Neural cell (in vitro differentiated cells): ENCODE measurements around the gene ZFX. TPM values are rescaled to one million over a fixed set of nuclear protein-coding genes. Genes with fewer than 3 reads are reported as not detected.

ENCODE experiments used
- H2AFZ ChIP-seq: fragments of 200-600, 300-800 bp; sonication (generic), shearing (Covaris generic); 2 replicates; pipeline ENCODE4 v1.6.0; 2014; ENCODE audit warnings: low read depth, mild to moderate bottlenecking, antibody characterized with exemption, low read length, moderate library complexity
- H3F3A ChIP-seq: fragments of 200-600 bp; shearing (Covaris generic); 2 replicates; pipeline ENCODE4 v1.6.1; 2016; ENCODE audit warnings: mild to moderate bottlenecking, moderate library complexity, mixed read lengths, antibody characterized with exemption, low read length; ENCODE audit not compliant: insufficient read depth, poor library complexity, severe bottlenecking
- H3K27ac ChIP-seq: fragments of 200-600, 300-800 bp; sonication (generic), shearing (Covaris generic); 2 replicates; pipeline ENCODE4 v1.5.1; 2014; ENCODE audit warnings: mild to moderate bottlenecking, low read length, moderate library complexity
- H3K27me3 ChIP-seq: fragments of 300-800, 200-600 bp; sonication (generic), shearing (Covaris generic); 2 replicates; pipeline ENCODE4 v1.6.0; 2014; ENCODE audit warnings: mild to moderate bottlenecking, low read depth, low read length, moderate library complexity; ENCODE audit not compliant: insufficient read depth
- H3K36me3 ChIP-seq: fragments of 300-800, 200-600 bp; sonication (generic), shearing (Covaris generic); 2 replicates; pipeline ENCODE4 v1.5.1; 2014; ENCODE audit warnings: mild to moderate bottlenecking, antibody characterized with exemption, low read length, moderate library complexity; ENCODE audit not compliant: insufficient read depth
- H3K4me2 ChIP-seq: fragments of 300-800, 200-600 bp; sonication (generic), shearing (Covaris generic); 2 replicates; pipeline ENCODE4 v1.6.0; 2014; ENCODE audit warnings: mild to moderate bottlenecking, low read length
- H3K4me3 ChIP-seq: fragments of 300-800, 200-600 bp; sonication (generic), shearing (Covaris generic); 2 replicates; pipeline ENCODE4 v1.5.1; 2014; ENCODE audit warnings: mild to moderate bottlenecking, low read length, moderate library complexity
- H3K79me2 ChIP-seq: fragments of 200-600 bp; shearing (Covaris generic); replicated peaks from 2 replicates; pipeline ENCODE4 v1.6.0; 2014; ENCODE audit warnings: mild to moderate bottlenecking, low read length, moderate library complexity; ENCODE audit not compliant: insufficient read depth
- H3K9ac ChIP-seq: fragments of 300-800, 200-600 bp; sonication (generic), shearing (Covaris generic); 2 replicates; pipeline ENCODE4 v1.6.1; 2016; ENCODE audit warnings: mild to moderate bottlenecking, low read length, mixed read lengths
- H3K9me2 ChIP-seq: fragments of 200-600 bp; shearing (Covaris generic); 2 replicates; pipeline ENCODE4 v1.6.1; 2016; ENCODE audit warnings: mild to moderate bottlenecking, low read length, mixed read lengths; ENCODE audit not compliant: insufficient read depth
- H3K9me3 ChIP-seq: fragments of 200-600, 300-800 bp; sonication (generic), shearing (Covaris generic); 2 replicates; pipeline ENCODE4 v1.6.1; 2016; ENCODE audit warnings: mild to moderate bottlenecking, mixed run types, low read length, moderate library complexity, mixed read lengths
- H4K20me1 ChIP-seq: fragments of 200-600 bp; shearing (Covaris generic); 2 replicates; pipeline ENCODE4 v1.6.1; 2016; ENCODE audit warnings: mild to moderate bottlenecking, mixed run types; ENCODE audit not compliant: insufficient read depth
- CTCF ChIP-seq: fragments of 450-650 bp; IDR thresholded peaks from 2 replicates; pipeline ENCODE4 v1.5.1; 2014; ENCODE audit warnings: antibody characterized with exemption, mild to moderate bottlenecking, moderate library complexity; ENCODE audit not compliant: poor library complexity, severe bottlenecking
- EP300 ChIP-seq: fragments of 450-650 bp; conservative IDR thresholded peaks from 2 replicates; pipeline ENCODE4 v1.6.1; 2014; ENCODE audit warnings: antibody characterized with exemption, mild to moderate bottlenecking, moderate library complexity; ENCODE audit not compliant: poor library complexity, severe bottlenecking
- EZH2 ChIP-seq: fragments of 200-600, 300-800 bp; shearing (Covaris generic), sonication (generic); IDR thresholded peaks from 2 replicates; pipeline ENCODE4 v1.6.1; 2014; ENCODE audit warnings: antibody characterized with exemption, low read length, borderline replicate concordance, mild to moderate bottlenecking; ENCODE audit not compliant: insufficient read depth, poor library complexity, severe bottlenecking
- MXI1 ChIP-seq: fragments of 450-650 bp; conservative IDR thresholded peaks from 2 replicates; pipeline ENCODE4 v1.6.1; 2014; ENCODE audit warnings: antibody characterized with exemption, mild to moderate bottlenecking; ENCODE audit not compliant: poor library complexity, severe bottlenecking
- POLR2AphosphoS5 ChIP-seq: IDR thresholded peaks from 2 replicates; pipeline ENCODE4 v1.6.1; 2012
- RAD21 ChIP-seq: fragments of 450-650 bp; conservative IDR thresholded peaks from 2 replicates; pipeline ENCODE4 v1.6.1; 2014; ENCODE audit warnings: antibody characterized with exemption, mild to moderate bottlenecking, moderate library complexity
- SMC3 ChIP-seq: fragments of 450-650 bp; conservative IDR thresholded peaks from 2 replicates; pipeline ENCODE4 v1.6.1; 2014; ENCODE audit warnings: antibody characterized with exemption, mild to moderate bottlenecking, moderate library complexity; ENCODE audit not compliant: poor library complexity
- TAF1 ChIP-seq: IDR thresholded peaks from 2 replicates; pipeline ENCODE4 v1.6.1; 2012; ENCODE audit warnings: low read depth
- polyA plus RNA-seq: library from polyadenylated mRNA; depleted of rRNA; stranded (reverse); fragments of >200 nt; gene quantifications from 2 replicates; pipeline ENCODE4 v1.2.3, GENCODE V29; 2014
- TF ChIP-seq, protein P1 (sequence below): IDR thresholded peaks from 2 replicates; pipeline ENCODE4 v1.6.1; 2012; ENCODE audit warnings: borderline replicate concordance

The ZFX gene
- polyA plus RNA-seq, 1 donor from 2014 or later = 12.5 TPM

DNA sequence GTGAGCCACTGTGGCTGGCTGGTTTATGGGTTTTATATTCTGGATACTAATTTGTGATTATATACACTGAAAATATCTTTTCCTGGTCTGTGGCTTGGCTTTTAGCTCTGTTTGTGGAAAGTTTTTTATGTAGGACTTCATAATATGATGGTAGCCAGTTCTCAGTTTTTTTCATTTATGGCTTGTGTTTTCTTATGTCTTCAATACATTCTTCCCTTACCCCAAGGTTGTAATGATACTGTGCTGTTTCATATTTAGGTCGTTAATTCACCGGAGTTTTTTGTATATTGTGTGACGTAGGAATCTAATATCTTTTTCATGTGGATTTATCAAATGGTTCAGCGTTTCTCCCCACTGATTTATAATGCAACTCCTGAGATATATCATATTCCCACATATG lies 6.6 kb downstream of the ZFX start:
- Histone ChIP-seq H3K79me2 (peaks cover 54% of the 10 kb centered on the region), H3F3A (no peaks in the 10 kb centered on the region), H2AFZ (no peak overlapping the region), H3K4me2 (no peak overlapping the region), H3K9me2 (no peaks in the 10 kb centered on the region), H3K36me3 (no peaks in the 10 kb centered on the region), H3K9me3 (no peaks in the 10 kb centered on the region), H3K4me3 (no peak overlapping the region), H3K27me3 (no peaks in the 10 kb centered on the region), H3K27ac (no peak overlapping the region), H3K9ac (no peak overlapping the region), H4K20me1 (no peaks in the 10 kb centered on the region)
- TF ChIP-seq MXI1 (no peak), SMC3 (no peak), POLR2AphosphoS5 (no peak), EZH2 (no peak), RAD21 (no peak), EP300 (no peak), CTCF (no peak), TAF1 (no peak)
- TF ChIP-seq, protein P1, sequence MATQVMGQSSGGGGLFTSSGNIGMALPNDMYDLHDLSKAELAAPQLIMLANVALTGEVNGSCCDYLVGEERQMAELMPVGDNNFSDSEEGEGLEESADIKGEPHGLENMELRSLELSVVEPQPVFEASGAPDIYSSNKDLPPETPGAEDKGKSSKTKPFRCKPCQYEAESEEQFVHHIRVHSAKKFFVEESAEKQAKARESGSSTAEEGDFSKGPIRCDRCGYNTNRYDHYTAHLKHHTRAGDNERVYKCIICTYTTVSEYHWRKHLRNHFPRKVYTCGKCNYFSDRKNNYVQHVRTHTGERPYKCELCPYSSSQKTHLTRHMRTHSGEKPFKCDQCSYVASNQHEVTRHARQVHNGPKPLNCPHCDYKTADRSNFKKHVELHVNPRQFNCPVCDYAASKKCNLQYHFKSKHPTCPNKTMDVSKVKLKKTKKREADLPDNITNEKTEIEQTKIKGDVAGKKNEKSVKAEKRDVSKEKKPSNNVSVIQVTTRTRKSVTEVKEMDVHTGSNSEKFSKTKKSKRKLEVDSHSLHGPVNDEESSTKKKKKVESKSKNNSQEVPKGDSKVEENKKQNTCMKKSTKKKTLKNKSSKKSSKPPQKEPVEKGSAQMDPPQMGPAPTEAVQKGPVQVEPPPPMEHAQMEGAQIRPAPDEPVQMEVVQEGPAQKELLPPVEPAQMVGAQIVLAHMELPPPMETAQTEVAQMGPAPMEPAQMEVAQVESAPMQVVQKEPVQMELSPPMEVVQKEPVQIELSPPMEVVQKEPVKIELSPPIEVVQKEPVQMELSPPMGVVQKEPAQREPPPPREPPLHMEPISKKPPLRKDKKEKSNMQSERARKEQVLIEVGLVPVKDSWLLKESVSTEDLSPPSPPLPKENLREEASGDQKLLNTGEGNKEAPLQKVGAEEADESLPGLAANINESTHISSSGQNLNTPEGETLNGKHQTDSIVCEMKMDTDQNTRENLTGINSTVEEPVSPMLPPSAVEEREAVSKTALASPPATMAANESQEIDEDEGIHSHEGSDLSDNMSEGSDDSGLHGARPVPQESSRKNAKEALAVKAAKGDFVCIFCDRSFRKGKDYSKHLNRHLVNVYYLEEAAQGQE = no peak

- no peaks in the 10 kb centered on the region for H3F3A ChIP-seq
- no peak overlapping the region for H3K4me2 ChIP-seq
- H3K27ac ChIP-seq = no peak overlapping the region
- H3K9me2 ChIP-seq = no peaks in the 10 kb centered on the region
- no peaks in the 10 kb centered on the region for H3K36me3 ChIP-seq
- TF ChIP-seq SMC3 (no peak), MXI1 (no peak), EZH2 (no peak), CTCF (no peak), TAF1 (no peak), EP300 (no peak)
- TF ChIP-seq, protein P1 = no peak
- H2AFZ ChIP-seq = no peak overlapping the region
- H3K79me2 ChIP-seq = peaks cover 49% of the 10 kb centered on the region
- no peak overlapping the region for H3K4me3 ChIP-seq
- no peak overlapping the region for H3K9ac ChIP-seq
- H3K27me3 ChIP-seq = no peaks in the 10 kb centered on the region
- H3K9me3 ChIP-seq = no peaks in the 10 kb centered on the region
- H4K20me1 ChIP-seq = no peaks in the 10 kb centered on the region
Measured at GRCh38 chrX:24158881-24159280, 9.4 kb downstream of the ZFX start.
